Effector memory CD4-positive, alpha-beta T cell (primary cell): ENCODE measurements around the gene CDK5RAP2.
"Not testable (repeated sequence)": the region's sequence is repeated elsewhere in the genome, so short reads cannot be mapped to it uniquely, and the experiment has no call there.

Experiments
- DNase-seq, 3 donors: peaks; one replicate each; pipeline ENCODE4 v3.0.0-alpha.2; 2020
- H3K27ac ChIP-seq: 2 replicates; pipeline ENCODE4 v1.7.0; 2013; ENCODE audit warnings: mild to moderate bottlenecking, low read length, moderate library complexity; ENCODE audit not compliant: insufficient read depth, poor library complexity, severe bottlenecking
- H3K27me3 ChIP-seq: replicated peaks from 2 replicates; pipeline ENCODE4 v1.7.0; 2013; ENCODE audit warnings: mild to moderate bottlenecking, low read length; ENCODE audit not compliant: insufficient read depth, control insufficient read depth, poor library complexity, severe bottlenecking
- H3K36me3 ChIP-seq: 2 replicates; pipeline ENCODE4 v1.7.0; 2013; ENCODE audit warnings: mild to moderate bottlenecking, low read length, moderate library complexity; ENCODE audit not compliant: control insufficient read depth, insufficient read depth
- H3K4me1 ChIP-seq: 2 replicates; pipeline ENCODE4 v1.7.0; 2013; ENCODE audit warnings: low read length, mild to moderate bottlenecking; ENCODE audit not compliant: control insufficient read depth, insufficient read depth, poor library complexity, severe bottlenecking
- H3K4me3 ChIP-seq: 2 replicates; pipeline ENCODE4 v1.7.0; 2013; ENCODE audit warnings: low read length, low read depth, mild to moderate bottlenecking; ENCODE audit not compliant: insufficient read depth, poor library complexity, severe bottlenecking
- H3K9me3 ChIP-seq: 2 replicates; pipeline ENCODE4 v1.7.0; 2013; ENCODE audit warnings: mild to moderate bottlenecking, low read length, moderate library complexity; ENCODE audit not compliant: control insufficient read depth

CDK5RAP2 gene

DNA sequence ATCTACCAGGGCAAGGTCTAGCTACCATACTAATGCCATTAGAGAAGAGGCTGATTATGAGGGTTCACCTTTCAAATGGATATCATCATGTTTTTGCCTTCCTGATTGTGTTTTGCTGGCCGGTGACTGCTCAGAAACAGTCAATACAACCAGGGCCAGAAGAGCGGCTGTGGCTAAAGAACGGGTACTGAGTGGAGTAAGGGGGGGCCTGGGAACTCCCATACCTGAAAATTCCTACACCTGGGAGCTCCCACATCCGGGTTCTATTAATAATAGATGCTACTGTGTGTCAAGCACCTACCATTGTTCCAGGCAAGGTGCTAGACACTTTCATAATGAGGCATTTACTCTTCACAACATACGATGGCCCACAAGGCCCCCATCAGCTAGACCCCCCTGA lies 79.2 kb downstream of the CDK5RAP2 start:
- Histone ChIP-seq H3K36me3 (peaks cover 14% of the 10 kb centered on the region), H3K4me3 (no peak overlapping the region), H3K9me3 (no peaks in the 10 kb centered on the region), H3K27ac (no peak overlapping the region), H3K4me1 (no peaks in the 10 kb centered on the region), H3K27me3 (no peaks in the 10 kb centered on the region)
- no peak for DNase-seq

DNA sequence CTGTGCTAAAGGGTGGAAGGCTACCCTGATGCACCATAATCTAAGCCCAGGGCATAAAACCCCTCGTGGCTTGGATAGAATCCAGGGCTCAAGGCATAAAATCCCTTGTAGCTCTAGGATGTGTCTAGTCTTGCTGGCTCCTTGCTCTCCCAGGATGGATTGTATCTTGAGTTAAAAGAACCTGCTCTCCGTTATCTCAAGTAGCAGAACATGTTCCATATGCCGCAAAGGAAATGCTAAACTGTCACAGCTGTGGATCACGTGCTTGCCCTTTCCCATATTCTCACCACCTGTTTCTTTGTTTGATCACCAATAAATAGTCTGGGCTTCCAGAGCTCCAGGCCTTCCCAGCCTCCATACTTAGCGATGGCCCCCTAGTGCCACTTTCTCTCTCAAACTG lies 82.1 kb downstream of the CDK5RAP2 start:
- not testable (repeated sequence) for H3K27ac ChIP-seq, H3K4me1 ChIP-seq, H3K4me3 ChIP-seq, H3K9me3 ChIP-seq, H3K36me3 ChIP-seq, DNase-seq, H3K27me3 ChIP-seq

- not testable (repeated sequence) for H3K27me3 ChIP-seq, H3K36me3 ChIP-seq, H3K4me1 ChIP-seq, H3K9me3 ChIP-seq, DNase-seq, H3K4me3 ChIP-seq, H3K27ac ChIP-seq
Measured at GRCh38 chr9:120496438-120496837, 83.5 kb downstream of the CDK5RAP2 start.

- DNase-seq = no peak
- Histone ChIP-seq H3K27ac (no peak overlapping the region), H3K36me3 (peaks cover 45% of the 10 kb centered on the region), H3K27me3 (no peaks in the 10 kb centered on the region), H3K9me3 (no peaks in the 10 kb centered on the region), H3K4me1 (no peaks in the 10 kb centered on the region), H3K4me3 (no peak overlapping the region)
Measured at GRCh38 chr9:120490888-120491595, 88.9 kb downstream of the CDK5RAP2 start.

GRCh38 chr9:120486835-120487234 lies 93.1 kb downstream of the CDK5RAP2 start:
- H3K27ac ChIP-seq = no peak overlapping the region

GRCh38 chr9:120486347-120486746 lies 93.6 kb downstream of the CDK5RAP2 start:
- H3K4me3 ChIP-seq = no peak overlapping the region
- H3K4me1 ChIP-seq = no peaks in the 10 kb centered on the region
- no peak for DNase-seq
- H3K27ac ChIP-seq = no peak overlapping the region
- H3K9me3 ChIP-seq = no peaks in the 10 kb centered on the region
- H3K36me3 ChIP-seq = peaks cover 65% of the 10 kb centered on the region
- no peaks in the 10 kb centered on the region for H3K27me3 ChIP-seq

More at GRCh38 chr9:120486835-120487234, 93.1 kb downstream of the CDK5RAP2 start:
- H3K9me3 ChIP-seq = no peaks in the 10 kb centered on the region
- no peaks in the 10 kb centered on the region for H3K4me1 ChIP-seq
- no peaks in the 10 kb centered on the region for H3K27me3 ChIP-seq
- no peak overlapping the region for H3K4me3 ChIP-seq
- no peak for DNase-seq
- peaks cover 63% of the 10 kb centered on the region for H3K36me3 ChIP-seq

DNA sequence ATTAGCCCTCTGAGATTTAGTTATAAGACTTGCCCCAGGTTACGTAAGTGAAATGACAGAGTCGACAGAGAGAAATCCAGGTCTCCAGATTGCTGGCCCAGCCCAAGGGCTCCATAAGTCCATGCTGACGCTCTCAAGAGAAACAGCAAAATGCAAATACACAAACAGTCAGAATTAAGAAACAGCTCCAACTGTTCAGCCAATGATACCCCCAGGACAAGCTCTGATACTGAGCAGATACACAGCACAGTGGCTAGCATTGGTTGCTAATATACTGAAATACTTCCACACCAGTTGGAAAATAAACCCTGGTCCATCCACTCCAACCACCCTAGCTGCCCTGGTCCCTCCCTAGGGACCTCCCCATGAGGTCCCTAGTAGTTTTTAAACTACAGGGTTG lies 94.2 kb downstream of the CDK5RAP2 start:
- H3K4me3 ChIP-seq = no peak overlapping the region
- no peak overlapping the region for H3K27ac ChIP-seq
- H3K36me3 ChIP-seq = peaks cover 66% of the 10 kb centered on the region
- no peaks in the 10 kb centered on the region for H3K9me3 ChIP-seq
- no peaks in the 10 kb centered on the region for H3K27me3 ChIP-seq
- no peak for DNase-seq
- no peaks in the 10 kb centered on the region for H3K4me1 ChIP-seq

DNA sequence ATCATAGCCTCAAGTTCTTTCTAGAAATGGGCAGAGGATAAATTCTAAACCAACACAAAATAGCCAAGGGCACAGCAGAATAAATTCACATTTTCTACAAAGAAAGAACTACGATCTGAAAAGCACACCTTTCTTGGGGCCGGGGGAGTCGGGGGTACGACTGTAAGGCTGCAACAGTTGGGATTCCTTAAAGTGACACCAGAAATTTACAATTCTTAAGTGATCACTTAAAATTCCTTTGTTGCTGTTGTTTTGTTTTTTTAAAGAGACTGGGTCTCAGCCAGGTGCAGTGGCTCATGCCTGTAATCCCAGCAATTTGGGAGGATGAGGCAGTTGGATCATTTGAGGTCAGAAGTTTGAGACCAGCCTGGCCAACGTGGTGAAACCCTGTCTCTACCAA lies 95.8 kb downstream of the CDK5RAP2 start:
- DNase-seq = no peak
- peaks cover 53% of the 10 kb centered on the region for H3K36me3 ChIP-seq
- no peak overlapping the region for H3K27ac ChIP-seq
- no peaks in the 10 kb centered on the region for H3K27me3 ChIP-seq
- no peaks in the 10 kb centered on the region for H3K9me3 ChIP-seq
- no peak overlapping the region for H3K4me3 ChIP-seq
- no peaks in the 10 kb centered on the region for H3K4me1 ChIP-seq

- DNase-seq = no peak
- no peak overlapping the region for H3K27ac ChIP-seq
- H3K9me3 ChIP-seq = no peaks in the 10 kb centered on the region
- peaks cover 40% of the 10 kb centered on the region for H3K36me3 ChIP-seq
- no peaks in the 10 kb centered on the region for H3K4me1 ChIP-seq
- no peak overlapping the region for H3K4me3 ChIP-seq
- H3K27me3 ChIP-seq = no peaks in the 10 kb centered on the region
Measured at GRCh38 chr9:120482424-120483186, 97.4 kb downstream of the CDK5RAP2 start.

DNA sequence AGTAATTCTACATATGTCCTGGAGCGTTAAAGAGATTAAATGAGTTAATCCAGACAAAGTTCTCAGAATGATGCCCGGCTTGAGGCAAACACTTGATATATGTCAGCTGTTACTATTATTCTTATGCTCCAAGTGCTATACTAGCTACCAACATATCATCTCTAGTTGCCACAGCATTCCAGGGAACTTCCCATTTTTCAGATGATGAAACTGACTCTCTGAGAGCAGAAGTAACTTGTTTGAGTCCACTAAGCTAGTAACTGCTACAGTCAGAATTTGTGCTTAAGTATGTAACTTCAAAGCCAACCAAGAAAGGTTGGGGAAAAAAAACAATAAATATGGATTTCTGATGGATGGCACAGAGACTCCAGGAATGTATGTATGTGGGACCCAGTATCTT lies 98.1 kb downstream of the CDK5RAP2 start:
- H3K9me3 ChIP-seq = no peaks in the 10 kb centered on the region
- H3K27ac ChIP-seq = no peak overlapping the region
- no peaks in the 10 kb centered on the region for H3K4me1 ChIP-seq

More for the DNA sequence above, 98.1 kb downstream of the CDK5RAP2 start:
- peaks cover 37% of the 10 kb centered on the region for H3K36me3 ChIP-seq
- H3K4me3 ChIP-seq = no peak overlapping the region
- no peak for DNase-seq
- no peaks in the 10 kb centered on the region for H3K27me3 ChIP-seq
